ENCODE data around the gene PRDM13.

PRDM13 gene

DNA sequence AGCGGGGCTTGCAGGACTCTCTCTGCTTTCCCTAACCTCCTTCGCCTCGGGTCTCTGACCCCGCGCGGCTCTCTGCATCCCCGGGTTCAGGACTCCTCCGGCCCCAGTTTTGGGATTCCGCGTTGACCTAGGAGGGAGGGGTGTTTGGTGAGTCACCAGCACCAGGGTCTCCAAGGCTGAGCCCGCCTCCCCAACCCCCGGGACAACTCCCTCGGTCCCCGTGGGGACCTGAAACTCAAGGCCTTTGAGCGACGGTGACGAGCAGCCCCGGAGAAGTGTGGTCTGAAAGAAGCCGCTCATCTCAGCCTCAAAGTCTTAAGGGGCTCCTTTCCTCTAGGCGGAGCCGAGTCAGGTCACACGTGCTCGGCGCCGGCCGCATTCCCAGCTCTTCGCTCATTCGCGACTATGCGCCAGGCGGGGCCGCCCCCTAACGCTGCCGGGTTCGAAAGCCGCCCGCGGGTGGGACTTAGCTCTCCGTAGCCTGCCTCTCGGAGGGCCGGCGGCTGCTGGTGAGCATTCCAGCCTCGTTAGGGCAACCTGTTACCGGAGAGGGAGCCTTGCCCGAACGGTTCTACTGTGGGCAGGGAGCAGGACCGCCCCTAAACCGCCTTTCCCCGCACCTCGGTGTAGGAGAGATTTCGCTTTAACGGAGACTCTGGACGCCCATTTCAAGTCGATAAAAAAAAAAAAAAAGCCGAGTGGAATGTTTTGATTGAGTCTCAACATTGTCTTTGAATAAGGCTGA lies 3.0 kb upstream of the PRDM13 start:
- no peak for DNase-seq (ENCODE audit: extremely low read depth in 1 of 2, low read depth in 1 of 2)

DNA sequence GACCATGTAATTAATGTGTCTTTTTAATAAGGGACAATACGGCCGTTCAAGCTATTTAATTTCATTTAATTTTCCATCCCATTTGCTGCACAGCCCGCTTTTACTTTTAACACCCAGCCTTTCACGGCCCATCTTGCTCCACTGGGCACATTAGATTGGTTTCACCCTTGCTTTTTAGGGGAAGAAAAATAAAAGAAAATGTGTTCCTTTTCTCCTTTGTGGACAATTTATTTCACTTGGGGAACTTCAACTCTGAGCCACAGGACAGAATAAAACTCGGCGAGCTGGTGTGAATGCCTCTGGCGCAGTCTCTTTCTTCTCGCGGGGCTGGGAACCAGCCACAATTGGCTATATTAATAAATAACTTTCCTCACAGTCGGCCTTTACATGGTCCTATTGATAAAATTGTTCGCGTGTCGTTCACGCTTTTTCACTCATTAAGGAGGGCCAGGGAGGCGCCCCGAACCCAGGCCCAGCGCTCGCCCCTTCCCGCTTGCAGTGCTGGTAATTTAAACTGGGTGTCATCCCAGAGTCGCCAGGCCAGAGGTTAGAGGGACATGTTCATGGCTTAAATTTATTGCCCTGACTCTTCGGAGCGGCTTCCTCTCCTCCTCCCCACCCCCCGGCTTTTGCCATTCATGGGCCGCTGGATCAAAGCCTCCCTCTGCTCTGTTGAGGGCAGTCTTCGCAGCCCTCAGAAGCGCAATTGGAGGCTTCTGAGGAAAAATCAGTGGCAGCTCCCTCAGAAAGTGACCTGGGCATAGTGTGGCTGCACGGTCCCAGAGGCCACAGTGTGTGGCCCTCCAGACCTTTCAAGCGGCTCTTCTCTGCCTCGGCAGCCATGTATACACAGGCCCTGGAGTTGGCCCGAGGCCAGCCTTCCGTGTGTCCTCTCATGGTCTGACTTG lies 2.2 kb upstream of the PRDM13 start:
- no peak for DNase-seq (ENCODE audit: extremely low read depth in 1 of 2, low read depth in 1 of 2)

DNA sequence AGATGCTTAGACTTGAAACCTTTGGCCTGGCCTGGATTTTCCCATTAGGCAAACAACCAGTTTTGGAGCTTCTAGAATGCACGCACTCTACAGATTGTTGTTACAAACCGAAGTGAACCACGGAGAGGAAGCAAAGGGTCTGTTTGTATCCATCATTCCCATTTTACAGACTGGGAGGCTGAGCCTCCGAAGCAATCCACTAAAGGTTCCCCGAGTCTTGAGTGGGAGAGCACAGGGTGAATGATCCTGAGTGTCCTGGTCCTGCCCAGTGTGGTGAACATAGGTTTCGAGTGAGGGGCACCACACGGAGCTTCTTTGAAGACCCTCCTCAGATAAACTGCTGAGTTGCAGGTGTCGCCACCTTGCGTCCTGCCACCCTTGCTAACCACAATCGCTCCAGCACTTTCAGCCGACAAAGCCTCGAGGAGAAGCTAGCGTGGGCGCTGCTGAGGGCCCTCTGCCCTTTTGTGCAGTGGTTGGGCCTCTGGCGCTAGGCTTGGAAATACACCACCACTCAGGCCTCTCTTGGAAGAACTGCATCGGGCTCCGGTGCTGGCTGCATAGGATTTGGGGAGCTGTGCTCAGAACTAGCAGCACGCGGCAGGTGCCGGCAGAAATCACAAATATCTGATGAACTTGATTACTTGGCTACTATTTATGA lies 1.4 kb upstream of the PRDM13 start:
- no peak for DNase-seq (ENCODE audit: extremely low read depth in 1 of 2, low read depth in 1 of 2)

DNA sequence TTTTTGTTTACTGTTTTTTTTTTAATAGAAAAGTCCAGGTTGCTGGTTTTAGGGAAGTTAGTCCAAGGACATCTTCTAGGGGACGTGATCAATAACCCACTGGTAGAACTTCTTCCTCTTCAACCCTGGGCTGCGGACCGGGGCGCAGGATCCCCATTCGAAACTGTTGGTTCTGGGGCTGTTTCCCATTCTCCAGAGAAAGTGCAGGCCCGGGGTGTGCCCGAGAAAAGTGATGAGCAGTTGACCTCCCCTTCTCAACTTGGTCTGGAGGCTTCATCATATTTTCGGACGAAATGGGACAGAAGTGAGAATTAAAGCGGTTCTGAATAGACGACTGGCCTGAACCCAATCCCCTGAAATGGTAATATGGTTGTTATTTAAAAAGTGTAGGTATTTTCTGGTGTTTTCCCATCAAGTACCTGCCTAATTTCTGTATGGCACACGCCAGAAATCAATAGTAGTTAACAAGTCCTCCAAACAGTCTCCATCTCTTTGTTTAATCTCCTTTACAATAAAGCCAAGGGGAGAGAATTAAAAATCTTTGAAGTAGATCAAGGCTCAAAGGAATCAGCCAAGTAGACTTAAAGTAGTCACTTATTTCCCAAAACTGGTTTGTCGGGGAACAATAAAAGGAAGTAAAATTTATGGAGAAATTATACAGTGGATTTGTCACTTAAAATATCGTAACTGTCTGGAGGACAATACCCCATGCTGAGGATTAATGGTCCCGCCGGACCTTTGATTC lies 550 bp upstream of the PRDM13 start:
- DNase-seq (ENCODE audit: extremely low read depth in 1 of 2, low read depth in 1 of 2), result no peak

DNA sequence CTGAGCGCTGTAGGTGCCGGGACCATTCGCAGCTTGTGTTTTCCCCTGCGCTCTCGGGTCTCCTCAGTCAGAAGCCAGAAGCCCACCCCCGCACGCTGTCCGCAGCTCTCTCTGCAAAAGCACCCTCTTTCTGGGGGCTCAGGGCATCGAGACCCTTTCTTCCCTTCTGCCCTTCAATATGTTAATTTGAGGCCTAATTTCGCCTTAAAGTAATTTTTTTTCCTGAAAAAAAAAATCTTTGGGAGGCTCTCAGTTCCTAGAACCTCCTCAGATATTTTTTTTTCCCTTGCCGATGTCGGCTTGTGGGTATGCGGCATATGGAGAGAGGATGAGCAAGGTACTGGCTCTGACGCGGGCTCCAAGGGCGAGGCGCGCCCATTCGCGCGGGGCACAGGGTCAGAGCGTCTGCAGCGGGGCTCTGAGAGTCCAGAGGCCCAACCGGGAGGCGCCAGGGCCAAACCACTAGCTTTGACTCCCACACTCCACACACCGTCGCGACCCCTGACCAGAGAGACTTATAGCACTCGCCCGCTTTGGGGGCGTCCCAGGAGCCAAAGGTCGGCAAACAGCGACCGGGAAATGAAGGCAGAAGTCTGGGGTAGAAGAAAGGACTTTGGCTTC lies 893 bp downstream of the PRDM13 start:
- DNase-seq (ENCODE audit: extremely low read depth in 1 of 2, low read depth in 1 of 2), result no peak

DNA sequence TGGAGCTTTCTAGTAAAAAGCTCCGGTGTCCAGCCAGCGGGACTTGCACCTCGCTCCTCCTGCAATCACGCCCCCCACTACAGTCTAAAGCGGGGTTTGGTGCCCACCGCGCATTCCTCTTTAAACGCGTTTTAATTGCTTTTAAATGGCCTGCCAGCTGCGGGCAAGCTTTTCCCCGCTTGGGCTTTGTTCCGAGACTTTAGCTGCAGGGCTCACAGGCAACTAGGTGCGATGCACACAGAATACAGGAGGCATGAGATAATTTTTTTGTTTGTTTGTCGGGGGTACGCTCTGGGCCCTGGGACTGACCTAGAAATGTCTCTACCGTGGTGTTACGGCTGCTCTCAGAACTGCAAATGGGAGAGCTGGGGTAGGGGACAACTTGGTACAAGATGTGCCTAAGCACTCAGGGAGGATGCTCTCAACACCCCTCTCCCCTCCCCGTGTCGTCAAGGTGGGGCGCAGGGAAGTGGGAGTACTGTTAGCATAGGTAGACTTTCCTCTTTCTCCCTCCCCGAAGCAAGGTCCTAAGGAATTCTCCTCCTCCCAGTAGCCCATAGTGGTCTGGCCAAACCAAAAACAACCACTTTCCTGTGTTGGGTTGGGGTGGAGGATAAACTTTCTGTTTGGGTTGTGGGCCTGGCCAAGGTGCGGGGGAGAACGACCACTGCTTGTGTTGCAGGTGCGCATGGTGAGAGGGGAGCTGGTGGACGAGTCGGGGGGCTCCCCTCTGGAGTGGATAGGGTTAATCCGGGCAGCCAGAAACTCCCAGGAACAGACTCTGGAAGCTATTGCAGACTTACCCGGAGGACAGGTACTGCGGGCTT lies 1.6 kb downstream of the PRDM13 start:
- no peak for DNase-seq (ENCODE audit: extremely low read depth in 1 of 2, low read depth in 1 of 2)

DNA sequence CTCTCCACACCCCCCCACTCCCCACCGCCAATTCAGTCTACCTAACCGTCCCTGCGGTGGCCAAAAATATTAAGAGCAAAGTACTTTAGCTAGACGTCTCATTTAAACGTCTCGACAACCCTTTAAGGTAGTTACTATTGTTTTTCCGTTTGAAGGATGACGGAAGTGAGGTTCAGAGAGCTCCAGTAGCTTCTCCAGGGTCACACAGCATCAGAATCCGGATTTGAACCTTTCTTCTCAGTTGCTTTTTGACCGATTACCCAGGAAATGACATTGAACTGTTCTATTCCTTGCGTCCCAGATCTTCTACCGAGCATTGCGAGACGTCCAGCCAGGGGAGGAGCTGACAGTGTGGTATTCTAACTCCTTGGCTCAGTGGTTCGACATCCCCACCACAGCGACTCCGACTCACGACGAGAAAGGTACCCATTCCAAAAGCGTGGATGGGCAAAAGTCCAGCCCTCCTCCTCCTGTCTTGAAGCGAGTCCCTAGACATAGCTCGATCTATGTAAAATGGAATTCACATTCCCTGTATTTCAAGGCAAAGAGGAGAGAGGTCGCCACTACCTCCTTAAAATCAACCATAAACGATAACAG lies 2.4 kb downstream of the PRDM13 start:
- DNase-seq (ENCODE audit: extremely low read depth in 1 of 2, low read depth in 1 of 2), result no peak

DNA sequence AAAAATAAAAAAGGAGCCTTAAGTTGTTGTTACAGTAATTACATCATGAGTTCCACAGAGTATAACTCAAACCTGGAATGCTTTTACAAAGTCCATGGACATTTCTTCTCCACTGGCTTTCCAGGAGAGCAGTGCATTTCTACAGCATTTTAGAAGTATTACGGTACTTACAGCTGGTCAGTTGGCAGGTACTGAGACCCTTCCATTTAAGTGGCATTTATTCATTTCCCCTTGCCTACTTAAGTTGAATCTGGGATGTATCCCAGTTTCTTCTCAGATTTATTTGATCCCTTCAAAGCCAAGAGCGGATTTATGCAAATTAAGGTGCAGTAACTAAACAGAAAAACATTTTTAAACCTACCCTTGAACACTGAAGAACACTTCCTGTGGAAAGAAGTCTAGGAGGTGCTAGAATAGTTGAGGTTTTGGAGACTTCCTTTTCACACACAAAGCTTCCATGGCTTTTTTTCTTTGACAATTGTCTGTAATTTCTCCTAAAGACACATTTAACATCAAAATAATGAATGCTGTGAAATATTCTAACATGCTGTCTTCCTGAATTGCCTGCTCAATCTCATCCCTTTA lies 3.4 kb downstream of the PRDM13 start:
- DNase-seq (ENCODE audit: extremely low read depth in 1 of 2, low read depth in 1 of 2), result no peak

DNA sequence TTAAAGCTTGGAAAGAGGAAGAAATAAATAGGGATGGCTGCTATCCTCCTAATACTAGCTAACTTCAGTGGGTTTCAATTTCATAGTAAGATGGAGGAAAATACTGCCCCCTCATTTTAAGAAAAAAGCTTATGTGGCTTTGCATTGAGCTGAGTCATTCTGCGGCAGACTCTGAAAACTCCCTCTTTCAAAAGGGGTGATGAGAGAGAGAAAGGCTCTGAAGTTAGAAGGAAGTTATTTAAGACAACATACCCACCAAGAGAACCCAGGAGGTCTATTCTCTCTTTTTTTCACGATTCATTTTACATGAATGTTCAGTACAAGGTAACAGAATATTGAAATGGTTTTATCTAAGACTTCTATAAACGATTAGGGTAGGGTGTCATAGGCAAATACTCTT lies 4.5 kb downstream of the PRDM13 start:
- no peak for DNase-seq (ENCODE audit: extremely low read depth in 1 of 2, low read depth in 1 of 2)

DNA sequence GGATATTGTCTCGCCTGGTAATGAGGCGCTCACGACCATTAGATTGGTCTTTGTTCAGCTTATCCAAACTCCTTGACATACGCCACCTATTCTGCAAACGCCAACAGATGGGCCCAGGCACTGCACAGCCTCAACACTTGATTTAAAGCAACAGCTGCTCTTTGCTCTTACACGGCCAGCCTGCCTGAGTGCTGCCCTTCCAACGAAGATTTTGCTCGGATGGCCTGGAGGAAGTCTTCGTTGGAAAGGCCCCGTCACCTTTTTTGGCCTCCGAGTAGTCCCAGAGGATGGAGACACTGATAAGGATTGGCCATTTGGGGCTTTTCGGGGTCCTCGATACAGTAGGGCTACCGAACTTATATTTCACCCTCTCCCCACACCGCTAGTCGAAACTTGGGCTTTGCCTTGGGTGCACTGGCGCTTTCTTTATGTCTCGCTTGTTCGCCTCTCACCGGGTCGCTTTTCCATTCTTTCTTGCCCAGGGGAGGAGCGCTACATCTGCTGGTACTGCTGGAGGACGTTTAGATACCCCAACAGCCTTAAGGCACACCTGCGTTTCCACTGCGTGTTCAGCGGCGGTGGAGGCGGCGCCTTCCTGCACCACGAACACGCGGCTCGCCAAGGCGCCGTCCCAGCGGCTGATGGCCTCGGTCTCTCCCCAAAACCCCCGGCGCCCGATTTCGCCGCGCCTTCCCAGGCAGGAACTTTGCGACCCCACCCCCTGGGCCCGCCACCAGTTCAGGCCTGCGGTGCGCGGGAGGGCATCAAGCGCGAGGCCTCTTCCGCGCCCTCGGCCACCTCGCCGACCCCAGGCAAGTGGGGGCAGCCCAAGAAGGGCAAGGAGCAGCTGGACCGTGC lies 6.1 kb downstream of the PRDM13 start:
- DNase-seq (ENCODE audit: extremely low read depth in 1 of 2, low read depth in 1 of 2), result no peak

DNA sequence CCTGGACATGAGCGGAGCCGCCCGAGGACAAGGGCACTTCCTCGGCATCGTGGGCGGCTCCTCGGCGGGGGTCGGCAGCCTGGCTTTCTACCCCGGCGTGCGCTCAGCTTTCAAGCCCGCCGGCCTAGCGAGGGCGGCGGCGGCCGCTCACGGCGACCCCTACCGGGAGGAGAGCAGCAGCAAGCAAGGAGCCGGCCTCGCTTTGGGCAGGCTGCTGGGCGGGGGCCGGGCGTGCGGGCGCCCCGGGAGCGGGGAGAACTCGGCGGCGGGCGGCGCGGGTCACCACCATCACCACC lies 6.7 kb downstream of the PRDM13 start:
- no peak for DNase-seq (ENCODE audit: extremely low read depth in 1 of 2, low read depth in 1 of 2)

DNA sequence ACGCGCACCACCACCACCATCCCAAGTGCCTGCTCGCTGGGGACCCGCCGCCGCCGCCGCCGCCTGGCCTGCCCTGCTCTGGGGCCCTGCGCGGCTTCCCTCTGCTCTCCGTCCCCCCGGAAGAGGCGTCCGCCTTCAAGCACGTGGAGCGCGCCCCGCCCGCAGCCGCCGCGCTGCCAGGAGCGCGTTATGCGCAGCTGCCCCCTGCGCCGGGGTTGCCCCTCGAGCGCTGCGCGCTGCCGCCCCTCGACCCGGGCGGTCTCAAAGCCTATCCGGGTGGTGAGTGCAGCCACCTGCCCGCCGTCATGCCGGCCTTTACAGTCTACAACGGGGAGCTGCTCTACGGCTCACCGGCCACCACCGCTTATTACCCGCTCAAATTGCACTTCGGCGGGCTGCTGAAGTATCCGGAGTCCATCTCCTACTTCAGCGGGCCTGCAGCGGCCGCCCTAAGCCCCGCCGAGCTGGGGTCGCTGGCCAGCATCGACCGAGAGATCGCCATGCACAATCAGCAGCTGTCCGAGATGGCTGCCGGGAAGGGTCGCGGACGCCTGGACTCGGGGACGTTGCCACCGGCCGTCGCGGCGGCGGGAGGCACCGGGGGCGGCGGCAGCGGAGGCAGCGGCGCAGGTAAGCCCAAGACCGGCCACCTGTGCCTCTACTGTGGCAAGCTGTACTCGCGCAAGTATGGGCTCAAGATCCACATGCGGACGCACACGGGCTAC lies 7.2 kb downstream of the PRDM13 start:
- DNase-seq (ENCODE audit: extremely low read depth in 1 of 2, low read depth in 1 of 2), result no peak

DNA sequence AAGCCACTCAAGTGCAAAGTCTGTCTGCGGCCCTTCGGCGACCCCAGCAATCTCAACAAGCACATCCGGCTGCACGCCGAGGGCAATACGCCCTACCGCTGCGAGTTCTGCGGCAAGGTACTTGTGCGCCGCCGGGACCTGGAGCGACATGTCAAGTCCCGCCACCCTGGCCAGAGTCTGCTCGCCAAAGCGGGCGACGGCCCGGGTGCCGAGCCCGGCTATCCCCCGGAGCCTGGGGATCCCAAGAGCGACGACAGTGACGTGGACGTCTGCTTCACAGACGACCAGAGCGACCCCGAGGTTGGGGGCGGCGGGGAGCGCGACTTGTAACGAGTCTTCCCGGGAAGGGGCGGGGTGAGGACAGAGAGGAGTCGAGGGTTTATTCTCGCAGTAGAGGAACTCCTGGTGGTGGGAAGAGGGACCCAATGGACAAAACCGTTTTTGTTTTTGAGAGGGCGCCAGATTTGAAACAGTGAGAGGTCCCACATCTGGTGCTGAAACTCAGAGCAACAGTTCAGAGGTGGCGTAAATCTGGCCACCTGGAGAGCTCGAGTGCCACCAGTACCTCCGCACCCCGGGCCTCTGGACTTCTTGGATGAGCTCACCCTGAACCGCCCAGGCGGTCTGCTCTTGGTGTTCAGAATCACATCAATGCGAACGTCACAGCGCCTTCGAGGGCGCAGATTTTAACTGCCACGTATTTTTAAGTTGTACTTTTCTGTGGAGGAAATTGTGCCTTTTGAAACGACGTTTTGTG lies 8.0 kb downstream of the PRDM13 start:
- DNase-seq (ENCODE audit: extremely low read depth in 1 of 2, low read depth in 1 of 2), result no peak

DNA sequence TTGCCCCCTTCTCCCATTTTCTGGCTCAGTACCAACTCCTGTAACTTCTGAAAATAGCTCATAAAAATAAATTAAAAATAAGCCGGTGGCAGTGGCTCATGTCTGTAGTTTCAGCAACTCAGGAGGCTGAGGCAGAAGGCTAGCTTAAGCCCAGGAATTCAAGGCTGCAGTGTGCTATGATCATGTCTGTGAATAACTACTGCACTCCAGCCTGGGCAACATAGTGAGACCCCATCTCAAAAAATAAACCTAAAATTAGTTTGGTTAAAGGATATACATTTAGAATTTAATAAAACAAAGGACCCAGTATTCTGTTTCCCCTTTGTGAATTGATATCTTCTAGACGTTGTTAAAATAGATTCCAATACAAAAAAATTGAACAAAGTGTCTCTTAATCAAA lies 10.5 kb downstream of the PRDM13 start:
- no peak for DNase-seq (ENCODE audit: extremely low read depth in 1 of 2, low read depth in 1 of 2)

DNA sequence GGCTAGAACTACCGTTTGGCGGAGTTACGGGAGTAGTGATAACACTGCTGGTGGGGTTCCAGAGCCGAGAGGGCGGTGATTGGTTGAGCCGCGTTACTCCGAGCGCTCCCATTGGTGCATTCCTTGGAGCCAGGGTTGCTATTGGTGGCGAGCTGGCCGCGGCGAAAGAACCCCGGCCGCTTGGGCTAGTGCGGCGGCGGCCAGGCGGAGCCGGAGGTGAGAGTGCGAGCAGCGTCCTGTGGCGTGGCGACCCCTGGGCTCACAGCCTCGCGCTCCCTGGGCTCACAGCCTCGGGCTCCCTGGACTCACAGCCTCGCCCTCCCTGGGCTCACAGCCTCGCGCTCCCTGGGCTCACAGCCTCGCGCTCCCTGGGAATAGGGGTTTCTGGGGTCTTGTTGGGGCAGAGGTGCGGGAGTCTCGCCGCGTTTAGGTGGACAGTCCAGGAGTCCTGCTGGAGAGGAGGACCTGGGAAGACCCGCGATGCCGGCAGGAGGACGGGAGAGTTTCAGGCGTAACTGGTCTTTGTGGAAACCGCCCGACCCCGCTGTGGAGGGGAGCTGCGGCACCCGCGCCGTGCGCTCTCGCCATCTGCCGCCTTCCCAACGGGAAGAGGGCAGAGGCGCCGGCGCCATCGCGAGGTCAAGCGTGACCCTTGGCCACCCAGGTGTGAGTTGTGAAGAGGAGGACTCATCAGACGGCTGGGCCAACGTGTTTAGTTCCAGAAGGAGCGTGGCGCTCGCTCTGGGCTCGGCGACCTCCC lies 12.2 kb downstream of the PRDM13 start:
- DNase-seq (ENCODE audit: extremely low read depth in 1 of 2, low read depth in 1 of 2), result no peak

DNA sequence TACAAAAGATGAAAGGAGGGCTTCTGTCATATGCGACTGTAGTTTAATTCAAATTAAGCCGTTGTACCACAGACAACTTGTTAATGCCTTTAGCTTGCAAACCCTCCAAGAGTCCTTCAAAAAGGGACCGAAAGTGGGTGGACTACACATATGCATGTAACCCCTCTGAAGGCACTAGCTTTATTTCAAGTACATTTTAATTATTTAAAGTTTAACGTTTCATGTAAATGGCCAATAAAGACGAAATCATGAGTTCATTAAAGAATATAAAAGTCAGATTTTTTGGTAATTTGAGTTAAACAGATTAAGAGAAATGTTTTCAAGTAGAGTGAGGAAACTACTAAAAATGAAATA lies 12.8 kb downstream of the PRDM13 start:
- no peak for DNase-seq (ENCODE audit: extremely low read depth in 1 of 2, low read depth in 1 of 2)

All from stimulated activated CD8-positive, alpha-beta memory T cell treated with anti-CD3 and anti-CD28 coated beads, Interleukin-7, amount 100 ng/mL, for 48 hours (primary cell).